ENCODE measurements around the gene GASK1A.

DNA sequence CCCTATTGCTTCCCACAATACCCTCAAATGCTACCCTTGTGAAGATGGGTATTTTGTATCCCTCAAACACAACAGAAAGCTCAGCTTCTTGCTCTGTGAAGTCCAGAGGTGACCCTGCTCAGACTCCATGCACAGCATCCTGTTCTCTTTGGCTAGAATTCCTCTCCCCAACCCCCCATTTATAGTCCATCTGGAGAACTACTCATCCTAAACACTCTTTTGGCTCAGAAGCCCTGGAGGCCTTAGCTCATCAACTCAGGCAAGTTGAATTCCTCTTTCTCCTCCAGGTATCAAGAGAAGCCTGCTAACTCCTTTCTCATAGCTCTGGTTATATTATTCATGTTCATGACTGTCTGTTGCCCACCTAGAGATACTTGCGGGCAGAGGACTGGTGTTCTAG is 18.3 kb upstream of the GASK1A start:
- TF ChIP-seq NFRKB (IDR thresholded peaks at IDR 0.05) = no peak
- TF ChIP-seq ARNT (IDR thresholded peaks at IDR 0.05) = no peak
- no peak for TF ChIP-seq L3MBTL2 (conservative IDR thresholded peaks at IDR 0.05)
- no peak for TF ChIP-seq SP1 (IDR thresholded peaks at IDR 0.05)
- TF ChIP-seq FOXK2 (IDR thresholded peaks at IDR 0.05) = no peak
- no peak for TF ChIP-seq ELF4 (IDR thresholded peaks at IDR 0.05)

Measured in HEK293T (cell line).